Measurements from ENCODE around the gene USP47. TPM values are rescaled to one million over a fixed set of nuclear protein-coding genes. Genes with fewer than 3 reads are reported as not detected.

USP47 gene
- total RNA-seq, 4 donors from 2014 or later = 72.7 to 125 (median 86.6) TPM

DNA sequence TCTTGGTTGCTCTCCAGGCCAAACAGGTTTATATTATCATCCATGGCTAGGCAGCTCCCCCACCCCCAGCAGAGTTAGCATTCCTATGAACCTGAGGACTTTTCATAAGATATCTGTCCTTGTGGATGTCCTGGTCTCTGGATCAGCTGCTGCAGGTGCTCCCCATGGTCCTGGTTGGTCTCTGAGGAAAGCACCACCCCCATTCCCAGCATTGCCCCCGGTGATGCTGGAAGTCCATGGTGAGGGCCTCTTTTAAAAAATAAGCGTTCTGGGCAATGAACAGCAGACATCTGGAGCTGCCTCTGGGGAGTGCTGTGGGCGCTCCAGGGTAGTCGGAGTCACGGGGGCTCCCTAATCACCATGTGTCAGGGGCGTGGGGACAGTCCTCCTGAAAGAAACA lies 140.1 kb downstream of the USP47 start:
- TF ChIP-seq CTCF (IDR thresholded peaks at IDR 0.05; ENCODE audit: low read depth) = no peak

DNA sequence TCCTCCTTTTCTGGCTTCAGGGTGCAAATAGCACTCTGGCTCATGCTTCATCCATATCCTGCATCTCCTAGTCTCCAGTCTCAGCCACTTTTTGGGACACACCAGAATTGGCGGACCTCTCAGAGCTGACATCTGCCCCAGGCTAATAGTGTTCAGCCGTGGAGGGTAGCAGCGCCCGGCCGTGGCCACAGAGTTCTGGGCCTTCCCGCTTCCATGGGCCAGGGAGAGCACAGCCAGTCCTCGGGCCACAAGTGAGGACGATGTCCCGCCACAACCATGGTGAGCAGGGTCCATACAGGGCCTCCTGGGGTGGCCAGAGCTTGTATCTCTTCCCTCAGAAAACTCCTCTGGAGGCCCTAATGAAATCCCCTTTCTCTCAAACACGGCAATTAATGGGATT lies 140.7 kb downstream of the USP47 start:
- TF ChIP-seq CTCF (IDR thresholded peaks at IDR 0.05; ENCODE audit: low read depth) = no peak

DNA sequence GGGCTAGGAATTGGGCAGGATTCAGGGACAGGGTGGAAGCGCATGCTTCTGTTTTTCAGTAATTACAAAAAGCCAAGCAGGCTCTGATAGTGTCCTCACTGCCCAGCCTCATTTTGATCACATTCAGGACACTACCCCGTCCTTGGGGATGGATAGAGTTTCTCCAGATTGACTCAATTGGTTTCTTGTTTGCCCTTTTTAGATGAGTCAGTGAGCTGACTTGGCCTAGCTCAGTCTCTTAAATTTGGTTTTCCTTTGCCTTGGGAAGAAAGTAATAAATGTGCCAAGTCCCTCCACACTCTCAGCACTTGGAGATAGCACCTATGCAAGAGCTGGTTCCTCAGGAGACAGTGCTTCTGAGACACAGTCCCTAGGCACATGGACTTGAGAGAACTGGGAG lies 141.2 kb downstream of the USP47 start:
- no peak for TF ChIP-seq CTCF (IDR thresholded peaks at IDR 0.05; ENCODE audit: low read depth)

DNA sequence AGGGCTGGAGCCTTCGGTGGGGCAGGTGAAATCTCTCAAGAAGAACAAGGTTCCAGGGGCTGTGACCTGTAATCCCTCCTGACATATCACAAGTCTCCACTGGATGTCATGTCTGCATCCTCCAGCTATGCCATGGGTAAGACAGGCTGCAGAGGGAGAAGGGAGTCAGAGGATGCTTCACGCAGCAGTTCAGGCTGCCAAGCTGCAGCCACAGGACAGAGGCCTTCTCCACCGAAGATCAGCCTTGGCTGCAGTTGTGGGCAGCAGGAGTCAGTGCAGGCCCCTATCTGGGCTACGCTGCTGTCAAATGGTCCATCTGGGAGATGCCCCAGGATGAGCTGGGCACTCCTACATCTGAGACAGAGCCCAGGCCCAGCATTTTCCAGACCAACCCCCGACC lies 141.7 kb downstream of the USP47 start:
- no peak for TF ChIP-seq CTCF (IDR thresholded peaks at IDR 0.05; ENCODE audit: low read depth)

DNA sequence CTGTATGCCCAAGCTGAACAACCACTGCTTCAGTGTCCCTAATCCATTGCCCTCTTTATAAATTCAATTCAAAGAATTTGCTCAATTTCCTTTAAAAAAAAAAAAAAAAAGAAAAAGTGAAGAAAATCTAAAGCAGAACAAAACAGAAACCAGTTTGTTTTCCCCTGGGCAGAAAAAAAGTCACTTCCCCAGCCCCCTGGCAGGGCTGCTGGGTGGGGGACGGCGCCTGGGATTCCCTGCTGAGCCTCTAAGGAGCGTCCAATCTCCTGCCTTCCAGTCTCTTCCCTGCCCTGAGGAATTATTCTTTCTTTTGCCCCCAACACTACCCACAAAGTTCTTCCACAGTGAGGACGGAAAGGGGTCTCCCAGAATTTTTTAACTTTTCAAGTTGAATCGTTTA lies 142.8 kb downstream of the USP47 start:
- no peak for TF ChIP-seq CTCF (IDR thresholded peaks at IDR 0.05; ENCODE audit: low read depth)

DNA sequence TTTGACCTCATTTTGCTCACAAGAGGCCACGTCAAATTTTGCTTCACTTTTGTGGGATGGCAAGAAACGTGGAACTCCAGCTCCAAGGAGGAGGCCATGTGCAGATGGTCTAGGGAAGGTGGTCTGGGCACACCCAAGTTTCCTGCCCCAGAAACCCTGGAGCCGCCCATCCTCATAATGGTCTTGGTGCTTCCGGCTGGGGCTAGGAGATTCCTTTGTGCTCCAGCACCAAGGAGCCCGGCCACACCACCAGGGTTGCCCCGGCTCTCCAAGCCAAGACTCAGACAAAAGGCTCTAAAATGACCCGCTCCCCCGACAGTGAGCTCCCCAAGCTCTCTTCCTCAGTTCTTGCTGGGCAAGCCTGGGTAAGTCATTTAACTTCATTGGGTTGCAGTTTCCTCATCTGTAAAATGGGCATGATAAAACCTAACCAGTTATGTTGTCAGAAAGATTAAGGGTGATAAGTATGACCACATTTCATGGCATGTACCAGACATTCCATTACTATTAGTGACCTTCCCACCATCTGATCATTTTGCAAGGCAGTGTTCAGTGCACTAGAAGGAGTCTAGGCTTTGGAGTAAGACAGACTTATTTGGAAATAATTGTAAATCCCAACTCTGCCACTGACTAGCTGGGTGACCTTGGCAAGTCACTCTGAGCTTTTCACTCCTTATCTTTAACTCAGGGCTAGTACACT lies 143.4 kb downstream of the USP47 start:
- TF ChIP-seq CTCF (IDR thresholded peaks at IDR 0.05; ENCODE audit: low read depth) = no peak

- no peak for TF ChIP-seq CTCF (IDR thresholded peaks at IDR 0.05; ENCODE audit: low read depth)
Measured at GRCh38 chr11:11985954-11986949, 144.5 kb downstream of the USP47 start.

Measured in subcutaneous adipose tissue (tissue), 4 donors.